Epithelial cell of proximal tubule (primary cell): ENCODE data around the gene TRIM58. TPM values are rescaled to one million over a fixed set of nuclear protein-coding genes. Genes with fewer than 3 reads are reported as not detected.

Source experiments
- DNase-seq: peaks from one replicate; pipeline ENCODE4 v3.0.0-alpha.2; 2011; ENCODE audit warnings: low read depth
- H3K4me3 ChIP-seq: 2 replicates; pipeline ENCODE4 v1.5.1; 2011; ENCODE audit warnings: low read depth, mild to moderate bottlenecking, low read length
- total RNA-seq: library from RNA; depleted of rRNA; stranded (reverse); fragments of >200 nt; gene quantifications from 2 replicates; pipeline ENCODE4 v1.2.3, GENCODE V29; 2015
- TF ChIP-seq, protein P1 (sequence below): conservative IDR thresholded peaks from 2 replicates; pipeline ENCODE4 v1.5.1; 2012; ENCODE audit warnings: low read depth, mild to moderate bottlenecking, low read length

TRIM58 gene
- total RNA-seq, 1 donor from 2014 or later, result 2.0 TPM

DNA sequence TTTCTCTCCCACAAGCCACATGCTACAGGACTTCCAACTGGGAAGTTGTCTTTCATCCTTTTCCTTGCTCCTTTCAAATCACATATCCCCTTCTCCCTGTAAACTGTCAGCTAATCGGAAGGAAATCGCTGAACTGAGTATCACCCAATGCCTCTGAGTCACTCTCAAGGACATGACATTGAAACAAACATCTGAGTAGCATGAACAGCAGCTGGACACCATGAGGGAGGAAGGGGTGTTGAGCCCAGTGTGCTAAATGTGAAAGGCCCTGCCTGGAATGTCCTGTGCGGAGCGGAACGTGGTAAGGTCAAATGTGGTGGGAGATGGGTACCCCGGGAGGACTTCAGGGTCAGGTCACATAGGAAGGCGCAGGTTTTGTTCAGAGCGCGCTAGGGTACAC is 67.9 kb downstream of the TRIM58 start, which contains the start of gene OR2AJ1:
TSS of gene OR2AJ1 (plus strand) at position 22 of the 400 bp plus-strand sequence. CDS start 8,880 bp downstream, outside the sequence.
- no peak for DNase-seq
- TF ChIP-seq, protein P1, sequence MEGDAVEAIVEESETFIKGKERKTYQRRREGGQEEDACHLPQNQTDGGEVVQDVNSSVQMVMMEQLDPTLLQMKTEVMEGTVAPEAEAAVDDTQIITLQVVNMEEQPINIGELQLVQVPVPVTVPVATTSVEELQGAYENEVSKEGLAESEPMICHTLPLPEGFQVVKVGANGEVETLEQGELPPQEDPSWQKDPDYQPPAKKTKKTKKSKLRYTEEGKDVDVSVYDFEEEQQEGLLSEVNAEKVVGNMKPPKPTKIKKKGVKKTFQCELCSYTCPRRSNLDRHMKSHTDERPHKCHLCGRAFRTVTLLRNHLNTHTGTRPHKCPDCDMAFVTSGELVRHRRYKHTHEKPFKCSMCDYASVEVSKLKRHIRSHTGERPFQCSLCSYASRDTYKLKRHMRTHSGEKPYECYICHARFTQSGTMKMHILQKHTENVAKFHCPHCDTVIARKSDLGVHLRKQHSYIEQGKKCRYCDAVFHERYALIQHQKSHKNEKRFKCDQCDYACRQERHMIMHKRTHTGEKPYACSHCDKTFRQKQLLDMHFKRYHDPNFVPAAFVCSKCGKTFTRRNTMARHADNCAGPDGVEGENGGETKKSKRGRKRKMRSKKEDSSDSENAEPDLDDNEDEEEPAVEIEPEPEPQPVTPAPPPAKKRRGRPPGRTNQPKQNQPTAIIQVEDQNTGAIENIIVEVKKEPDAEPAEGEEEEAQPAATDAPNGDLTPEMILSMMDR, result no peak
- H3K4me3 ChIP-seq, result no peak within 1 kb of the TSS

Other genes with a start within 250 kb of the TRIM58 start
- gene OR13G1, start 177.4 kb upstream of the TRIM58 start, total RNA-seq, result not detected in 2 replicates
- not detected in 2 replicates for gene OR6F1, start 140.5 kb upstream of the TRIM58 start, total RNA-seq
- gene OR14K1, start 118.6 kb upstream of the TRIM58 start, total RNA-seq, result not detected in 2 replicates
- gene OR14A2, start 109.0 kb upstream of the TRIM58 start, total RNA-seq, result not detected in 2 replicates
- gene OR1C1, start 96.6 kb upstream of the TRIM58 start, total RNA-seq, result not detected in 2 replicates
- not detected in 2 replicates for gene OR14A16, start 33.1 kb upstream of the TRIM58 start, total RNA-seq
- gene OR11L1, start 15.3 kb upstream of the TRIM58 start, total RNA-seq, result not detected in 2 replicates
- gene OR2W3, start 38.4 kb downstream of the TRIM58 start, total RNA-seq, result 2.2 TPM in 1 of 2 replicates, not detected in the other
- 0.14 TPM in 1 of 2 replicates, not detected in the other for gene OR2T8, start 63.1 kb downstream of the TRIM58 start, total RNA-seq
- gene OR2AJ1, start 67.7 kb downstream of the TRIM58 start, total RNA-seq, result not detected in 2 replicates
- not detected in 2 replicates for gene OR2L8, start 91.7 kb downstream of the TRIM58 start, total RNA-seq
- not detected in 2 replicates for gene OR2AK2, start 108.0 kb downstream of the TRIM58 start, total RNA-seq
- gene OR2L5, start 156.5 kb downstream of the TRIM58 start, total RNA-seq, result not detected in 2 replicates
- gene OR2L2, start 172.9 kb downstream of the TRIM58 start, total RNA-seq, result not detected in 2 replicates
- not detected in 2 replicates for gene OR2L3, start 189.6 kb downstream of the TRIM58 start, total RNA-seq
- not detected in 2 replicates for gene OR2L13, start 238.0 kb downstream of the TRIM58 start, total RNA-seq